GM10248 (cell line): ENCODE results near the gene GPR68.

Source experiments
- CTCF ChIA-PET: fragments of 300-600 bp; sonication (Branson Sonifier 250); formaldehyde crosslinking; extraction: SDS; loops from one replicate; lab custom pipeline; 2021; ENCODE audit warnings: antibody characterized with exemption; lab: Yijun Ruan, JAX
- POLR2A ChIA-PET: fragments of 350-650 bp; sonication (Branson Sonifier 250); formaldehyde crosslinking; extraction: SDS; loops from one replicate; lab custom pipeline; 2020; ENCODE audit warnings: antibody characterized with exemption; lab: Yijun Ruan, JAX
- DNase-seq: peaks from one replicate; pipeline ENCODE4 v3.0.0; 2012; ENCODE audit errors: extremely low spot score
- TF ChIP-seq, protein P1 (sequence below): IDR thresholded peaks from 2 replicates; pipeline ENCODE4 v1.5.1; 2012; ENCODE audit warnings: mild to moderate bottlenecking, low read depth; ENCODE audit errors: extremely low read depth, missing control alignments, control extremely low read depth

The GPR68 gene

DNA sequence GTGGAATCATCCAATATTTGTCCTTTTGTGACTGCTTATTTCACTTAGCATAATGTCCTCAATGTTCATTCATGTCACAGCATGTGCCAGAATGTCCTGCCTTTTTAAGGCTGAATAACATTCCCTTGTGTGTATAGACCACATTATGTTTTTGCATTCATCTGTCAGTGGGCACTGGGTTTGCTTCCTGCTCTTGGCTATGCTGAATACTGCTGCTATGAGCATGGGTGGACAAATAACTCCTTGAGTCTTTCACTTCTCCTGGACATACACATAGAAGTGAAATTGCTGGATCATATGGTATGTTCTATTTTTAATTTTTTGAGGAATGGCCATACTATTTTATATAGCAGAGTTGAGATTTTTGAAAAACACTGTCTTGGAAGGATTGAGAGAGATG is 46.9 kb downstream of the GPR68 start:
- CTCF ChIA-PET = no interaction called here
- DNase-seq = no peak
- POLR2A ChIA-PET = no interaction called here
- TF ChIP-seq, protein P1, sequence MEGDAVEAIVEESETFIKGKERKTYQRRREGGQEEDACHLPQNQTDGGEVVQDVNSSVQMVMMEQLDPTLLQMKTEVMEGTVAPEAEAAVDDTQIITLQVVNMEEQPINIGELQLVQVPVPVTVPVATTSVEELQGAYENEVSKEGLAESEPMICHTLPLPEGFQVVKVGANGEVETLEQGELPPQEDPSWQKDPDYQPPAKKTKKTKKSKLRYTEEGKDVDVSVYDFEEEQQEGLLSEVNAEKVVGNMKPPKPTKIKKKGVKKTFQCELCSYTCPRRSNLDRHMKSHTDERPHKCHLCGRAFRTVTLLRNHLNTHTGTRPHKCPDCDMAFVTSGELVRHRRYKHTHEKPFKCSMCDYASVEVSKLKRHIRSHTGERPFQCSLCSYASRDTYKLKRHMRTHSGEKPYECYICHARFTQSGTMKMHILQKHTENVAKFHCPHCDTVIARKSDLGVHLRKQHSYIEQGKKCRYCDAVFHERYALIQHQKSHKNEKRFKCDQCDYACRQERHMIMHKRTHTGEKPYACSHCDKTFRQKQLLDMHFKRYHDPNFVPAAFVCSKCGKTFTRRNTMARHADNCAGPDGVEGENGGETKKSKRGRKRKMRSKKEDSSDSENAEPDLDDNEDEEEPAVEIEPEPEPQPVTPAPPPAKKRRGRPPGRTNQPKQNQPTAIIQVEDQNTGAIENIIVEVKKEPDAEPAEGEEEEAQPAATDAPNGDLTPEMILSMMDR = no peak

DNA sequence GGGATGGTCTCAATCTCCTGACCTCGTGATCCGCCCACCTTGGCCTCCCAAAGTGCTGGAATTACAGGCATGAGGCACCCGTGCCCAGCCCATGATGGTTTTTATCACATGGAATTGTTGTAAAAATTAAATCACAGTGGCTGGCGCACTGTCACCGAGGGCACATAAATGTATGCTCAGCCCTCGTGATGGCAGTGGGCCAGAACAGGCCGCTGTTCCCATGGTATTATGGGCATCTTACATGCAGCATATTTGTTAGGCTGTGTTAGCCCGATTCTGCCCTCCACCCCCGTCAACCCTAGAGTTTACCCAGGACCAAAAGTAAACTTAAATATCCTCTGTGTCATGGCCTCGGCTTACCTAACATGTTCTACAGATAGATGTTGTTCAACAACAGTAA is 48.6 kb downstream of the GPR68 start:
- ChIA-PET CTCF (interaction anchor here (3.1 kb wide), 1 partner anchor 22 kb away, joined by 16 read pairs; no protein-coding TSS in a partner anchor), POLR2A (no interaction called here)
- no peak for DNase-seq
- TF ChIP-seq, protein P1 = no peak

DNA sequence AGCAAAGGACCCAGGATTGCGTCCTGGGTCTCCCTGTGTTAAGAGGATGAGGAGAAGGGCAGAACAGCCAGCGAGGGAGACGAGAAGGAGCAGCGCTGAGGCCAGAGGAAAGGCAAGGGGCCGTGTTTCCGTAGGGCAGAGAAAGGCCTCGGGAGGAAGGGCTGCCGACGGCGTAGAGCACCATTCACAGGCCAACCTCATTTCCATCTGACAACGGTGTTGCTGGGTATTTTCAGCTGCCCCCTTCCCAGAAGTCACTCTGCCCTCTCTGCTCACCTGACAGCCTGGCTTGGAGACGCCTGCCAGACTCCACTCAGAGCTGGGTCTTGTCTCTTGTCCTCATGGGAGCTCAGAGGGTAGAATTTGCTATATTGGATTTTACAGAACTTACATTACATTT is 51.4 kb downstream of the GPR68 start:
- ChIA-PET POLR2A (interaction anchor here (0.6 kb wide), 1 partner anchor 30 kb away, joined by 3 read pairs; no protein-coding TSS in a partner anchor), CTCF (interaction anchor here (1.0 to 3.1 kb wide), 7 partner anchors 12 to 130 kb away, joined by 3 to 16 read pairs (median 4); no protein-coding TSS in a partner anchor)
- TF ChIP-seq, protein P1 = no peak
- no peak for DNase-seq

DNA sequence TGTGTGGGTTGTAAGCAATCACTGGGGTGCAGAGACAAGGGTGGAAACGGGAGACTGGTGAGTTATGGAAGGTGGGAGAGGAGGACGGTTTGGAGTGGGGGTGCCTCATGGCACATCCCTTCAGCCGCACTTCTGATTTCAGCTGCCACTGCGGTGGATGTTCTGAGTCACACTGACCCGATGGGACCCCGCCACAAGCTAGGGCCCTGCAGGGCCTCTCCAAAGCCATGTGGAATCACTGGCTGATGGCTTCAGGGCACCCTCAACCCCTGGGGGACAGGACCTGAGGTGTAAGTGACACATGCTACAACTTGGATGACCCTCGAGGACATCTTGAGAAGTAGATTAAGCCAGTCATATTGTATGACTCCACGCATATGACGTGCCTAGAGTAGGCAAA is 53.7 kb downstream of the GPR68 start:
- CTCF ChIA-PET = interaction anchor here (1.0 kb wide), 1 partner anchor 14 kb away, joined by 3 read pairs; no protein-coding TSS in a partner anchor
- POLR2A ChIA-PET = no interaction called here
- TF ChIP-seq, protein P1 = no peak
- no peak for DNase-seq

DNA sequence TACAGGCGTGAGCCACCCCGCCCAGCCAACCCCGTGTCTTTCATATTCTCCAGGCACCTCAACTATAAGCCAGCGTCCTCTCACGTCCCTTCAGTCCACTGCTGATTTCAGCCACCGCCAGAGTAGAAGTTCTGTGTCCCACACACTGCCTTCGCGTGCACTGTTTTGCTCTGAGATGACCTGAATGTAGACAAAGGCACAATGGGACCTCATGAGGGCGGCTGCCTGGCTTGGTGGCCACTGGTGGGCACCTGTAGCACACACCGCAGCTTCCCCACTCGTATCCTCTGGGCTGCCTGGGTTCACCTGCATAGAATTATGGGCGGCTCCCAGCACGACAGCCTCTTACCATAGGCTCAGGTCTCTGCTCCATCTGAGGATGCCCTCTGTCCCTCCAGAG is 57.2 kb downstream of the GPR68 start:
- ChIA-PET POLR2A (no interaction called here), CTCF (no interaction called here)
- DNase-seq = no peak
- TF ChIP-seq, protein P1 = no peak

DNA sequence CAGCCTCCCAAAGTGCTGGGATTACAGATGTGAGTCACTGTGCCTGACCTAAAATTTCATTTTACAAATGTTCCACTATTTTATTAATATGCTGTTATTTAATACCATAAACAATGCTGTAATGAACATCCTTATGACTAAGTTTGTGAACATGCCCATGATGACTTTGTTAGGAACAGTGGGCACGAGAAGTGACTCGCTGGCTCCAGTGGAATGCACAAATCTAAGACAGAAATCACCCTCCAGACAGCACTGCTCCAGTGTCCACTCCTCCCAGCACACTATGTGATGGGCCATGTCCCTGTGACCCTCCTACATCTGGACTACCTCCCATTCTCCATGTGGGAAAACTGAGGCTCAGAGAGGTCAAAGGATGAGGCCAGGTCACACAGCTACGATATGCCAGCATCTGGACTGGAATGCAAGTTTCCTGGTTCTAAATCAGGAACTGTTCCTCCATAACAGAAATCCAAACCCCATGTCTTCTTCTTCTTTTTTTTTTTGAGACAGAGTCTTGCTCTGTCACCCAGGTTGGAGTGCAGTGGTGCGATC is 57.9 kb downstream of the GPR68 start:
- no peak for DNase-seq
- CTCF ChIA-PET = interaction anchor here (1.7 to 3.0 kb wide), 5 partner anchors 10 to 99 kb away, joined by 6 to 21 read pairs (median 10); no protein-coding TSS in a partner anchor
- POLR2A ChIA-PET = no interaction called here
- TF ChIP-seq, protein P1 = no peak
